NCI-H128 (cell line): ENCODE results near the gene PLXNA2.

ENCODE experiments used
- DNase-seq: peaks from one replicate; lab custom pipeline; 2025; ENCODE audit not compliant: unreplicated experiment; lab: John Stamatoyannopoulos, UW

The PLXNA2 gene

GRCh38 chr1:208078752-208079151, 165.4 kb downstream of the PLXNA2 start:
- DNase-seq: no peak

- DNase-seq: no peak
Measured at GRCh38 chr1:208077232-208078075, 166.7 kb downstream of the PLXNA2 start.

GRCh38 chr1:208074353-208074752, 169.8 kb downstream of the PLXNA2 start:
- no peak for DNase-seq

- no peak for DNase-seq
Measured at GRCh38 chr1:208071435-208072031, 172.7 kb downstream of the PLXNA2 start.

GRCh38 chr1:208069908-208070307, 174.3 kb downstream of the PLXNA2 start:
- DNase-seq: no peak

- no peak for DNase-seq
Measured at GRCh38 chr1:208069317-208069716, 174.9 kb downstream of the PLXNA2 start.

GRCh38 chr1:208068908-208069307, 175.3 kb downstream of the PLXNA2 start:
- no peak for DNase-seq

- DNase-seq: no peak
Measured at GRCh38 chr1:208068407-208068806, 175.8 kb downstream of the PLXNA2 start.

- no peak for DNase-seq
Measured at GRCh38 chr1:208066583-208066982, 177.6 kb downstream of the PLXNA2 start.

GRCh38 chr1:208065862-208066261, 178.3 kb downstream of the PLXNA2 start:
- DNase-seq: no peak

GRCh38 chr1:208061632-208062031, 182.6 kb downstream of the PLXNA2 start:
- no peak for DNase-seq

- DNase-seq: no peak
Measured at GRCh38 chr1:208061118-208061517, 183.1 kb downstream of the PLXNA2 start.

- DNase-seq: no peak
Measured at GRCh38 chr1:208060215-208060869, 183.8 kb downstream of the PLXNA2 start.

- no peak for DNase-seq
Measured at GRCh38 chr1:208059409-208060001, 184.7 kb downstream of the PLXNA2 start.

- DNase-seq: no peak
Measured at GRCh38 chr1:208058756-208059155, 185.4 kb downstream of the PLXNA2 start.

GRCh38 chr1:208058267-208058666, 185.9 kb downstream of the PLXNA2 start:
- no peak for DNase-seq

GRCh38 chr1:208057056-208057455, 187.1 kb downstream of the PLXNA2 start:
- DNase-seq: no peak

- no peak for DNase-seq
Measured at GRCh38 chr1:208055535-208055934, 188.6 kb downstream of the PLXNA2 start.

- no peak for DNase-seq
Measured at GRCh38 chr1:208054911-208055379, 189.2 kb downstream of the PLXNA2 start.

- no peak for DNase-seq
Measured at GRCh38 chr1:208054485-208054884, 189.7 kb downstream of the PLXNA2 start.

- no peak for DNase-seq
Measured at GRCh38 chr1:208053661-208054060, 190.5 kb downstream of the PLXNA2 start.
